ENCODE results near the gene FAM180A. TPM values are rescaled to one million over a fixed set of nuclear protein-coding genes. Genes with fewer than 3 reads are reported as not detected.
"Not testable (repeated sequence)": the region's sequence is repeated elsewhere in the genome, so short reads cannot be mapped to it uniquely, and the experiment has no call there.

The FAM180A gene
- polyA plus RNA-seq, 3 donors = not detected

DNA sequence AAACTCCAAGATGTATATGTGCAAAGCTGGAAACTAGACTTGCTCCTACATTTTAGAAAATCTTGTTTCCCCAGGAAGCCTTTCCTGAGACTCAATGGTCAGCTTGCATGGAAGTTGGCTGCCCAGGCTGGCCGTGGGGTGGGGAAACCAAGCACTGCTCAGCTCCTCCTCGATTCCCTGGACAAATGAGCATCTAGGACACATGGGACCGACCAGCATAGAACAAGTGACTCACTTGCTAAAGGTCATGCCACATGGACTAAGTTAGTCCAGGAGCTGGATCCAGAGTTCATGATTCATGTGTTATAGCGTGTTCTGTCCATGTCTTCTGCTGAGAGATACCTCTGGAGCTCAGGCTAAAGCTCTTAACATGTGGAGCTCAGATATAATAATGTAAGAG, 6.2 kb downstream of the FAM180A start:
- no peak for DNase-seq (ENCODE audit: low read depth in 3 of 3, low spot score in 2 of 3)

DNA sequence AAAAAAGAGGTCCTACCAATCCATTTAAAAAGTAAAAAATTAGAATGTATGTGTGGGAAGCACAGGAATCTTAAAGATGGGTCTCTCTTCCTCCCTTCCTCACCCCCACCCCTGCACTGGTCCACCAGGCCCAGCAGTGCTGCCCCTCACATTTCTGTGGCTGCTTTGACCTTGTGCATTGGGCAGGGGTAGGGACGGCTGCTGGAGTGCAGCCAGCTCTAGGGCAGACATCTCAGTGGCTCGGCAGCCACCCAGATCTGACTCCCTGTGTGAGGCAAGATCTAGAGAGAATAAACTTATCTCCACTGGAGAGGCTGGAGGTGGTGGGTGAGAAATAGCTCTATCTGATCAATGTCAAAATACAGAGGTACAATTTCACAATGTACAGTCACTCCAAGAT, 6.7 kb downstream of the FAM180A start:
- DNase-seq (ENCODE audit: low read depth in 3 of 3, low spot score in 2 of 3) = no peak

DNA sequence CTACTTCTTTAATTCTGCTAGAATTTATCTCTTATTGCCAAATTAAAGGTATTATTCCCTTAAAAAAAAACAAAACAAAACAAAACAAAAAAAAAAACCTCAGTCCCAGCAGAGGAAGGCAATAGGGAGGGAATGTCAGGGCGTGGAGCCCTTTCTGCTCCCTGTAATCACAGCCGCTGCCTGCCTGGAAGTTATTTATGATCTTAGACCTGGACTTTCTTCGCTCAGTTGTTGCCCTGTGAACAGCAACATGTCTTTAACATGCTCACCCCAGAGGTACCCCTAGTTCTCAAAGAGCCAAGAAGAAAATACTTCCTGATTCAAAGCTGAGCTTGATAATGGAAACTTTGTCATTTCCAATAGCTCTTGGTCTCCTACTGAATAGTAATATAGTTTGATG, 7.7 kb downstream of the FAM180A start:
- DNase-seq (ENCODE audit: low read depth in 3 of 3, low spot score in 2 of 3) = no peak

DNA sequence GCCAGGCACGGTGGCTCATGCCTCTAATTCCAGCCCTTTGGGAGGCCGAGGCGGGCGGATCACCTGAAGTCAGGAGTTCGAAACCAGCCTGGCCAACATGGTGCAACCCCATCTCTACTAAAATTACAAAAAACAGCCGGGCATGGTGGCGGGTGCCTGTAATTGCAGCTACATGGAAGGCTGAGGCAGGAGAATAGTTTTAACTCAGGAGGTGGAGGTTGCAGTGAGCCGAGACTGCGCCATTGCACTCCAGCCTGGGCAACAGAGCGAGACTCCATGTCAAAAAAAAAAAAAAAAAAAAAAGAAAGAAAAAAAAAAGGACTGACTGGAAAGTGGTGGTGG, 11.3 kb downstream of the FAM180A start:
- not testable (repeated sequence) for DNase-seq (ENCODE audit: low read depth in 3 of 3, low spot score in 2 of 3)

DNA sequence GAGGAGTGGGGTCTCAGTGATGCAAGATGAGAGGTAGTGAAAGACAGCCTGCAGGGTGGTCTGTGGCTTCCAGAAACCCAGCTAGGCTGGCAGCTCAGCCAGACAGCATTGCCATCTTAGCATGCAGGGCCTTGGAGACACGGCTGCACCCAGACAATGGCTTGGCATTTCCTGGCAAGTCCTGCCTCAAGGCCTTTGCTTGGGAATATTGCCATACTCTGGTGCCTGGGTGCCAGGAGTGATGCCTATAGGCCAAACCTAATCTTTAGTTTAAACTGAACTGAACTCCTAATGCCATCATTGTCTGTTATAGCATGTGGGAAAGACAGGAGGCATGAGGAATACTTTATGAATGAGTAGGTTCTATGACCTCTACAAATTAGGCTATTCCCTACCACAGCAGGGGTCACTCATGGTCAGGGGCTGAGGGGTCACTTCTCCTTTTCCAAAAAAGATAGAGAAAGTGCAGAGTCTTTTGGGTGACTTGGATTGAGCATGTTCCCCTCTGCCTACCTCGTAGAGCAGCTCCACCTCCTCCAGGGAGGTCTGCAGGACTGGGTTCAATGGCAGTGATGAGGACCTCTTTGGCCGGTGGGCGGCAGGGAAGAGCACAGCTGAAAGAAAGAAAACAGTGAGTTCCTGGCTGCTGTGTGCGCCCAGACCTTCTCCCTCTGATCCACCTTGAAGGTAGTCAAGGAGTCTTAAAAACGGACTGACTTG, 11.9 kb downstream of the FAM180A start:
- DNase-seq (ENCODE audit: low read depth in 3 of 3, low spot score in 2 of 3) = no peak

DNA sequence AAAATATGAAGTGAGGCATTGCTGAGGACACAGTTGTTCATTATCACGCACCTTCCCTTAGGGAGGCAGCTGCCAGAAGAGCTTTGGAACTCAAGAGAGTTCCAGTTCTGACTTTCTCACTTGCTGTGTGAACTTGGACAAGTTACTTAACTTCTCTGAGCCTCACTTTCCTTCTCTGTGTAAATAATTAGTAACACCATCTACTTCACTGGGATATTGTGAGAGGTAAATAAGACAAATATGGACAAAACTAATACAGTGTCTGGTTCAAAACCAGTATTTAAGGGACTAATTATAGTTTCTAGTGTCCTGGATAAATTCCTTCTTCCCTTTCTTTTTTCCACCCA, 14.3 kb downstream of the FAM180A start:
- no peak for DNase-seq (ENCODE audit: low read depth in 3 of 3, low spot score in 2 of 3)

DNA sequence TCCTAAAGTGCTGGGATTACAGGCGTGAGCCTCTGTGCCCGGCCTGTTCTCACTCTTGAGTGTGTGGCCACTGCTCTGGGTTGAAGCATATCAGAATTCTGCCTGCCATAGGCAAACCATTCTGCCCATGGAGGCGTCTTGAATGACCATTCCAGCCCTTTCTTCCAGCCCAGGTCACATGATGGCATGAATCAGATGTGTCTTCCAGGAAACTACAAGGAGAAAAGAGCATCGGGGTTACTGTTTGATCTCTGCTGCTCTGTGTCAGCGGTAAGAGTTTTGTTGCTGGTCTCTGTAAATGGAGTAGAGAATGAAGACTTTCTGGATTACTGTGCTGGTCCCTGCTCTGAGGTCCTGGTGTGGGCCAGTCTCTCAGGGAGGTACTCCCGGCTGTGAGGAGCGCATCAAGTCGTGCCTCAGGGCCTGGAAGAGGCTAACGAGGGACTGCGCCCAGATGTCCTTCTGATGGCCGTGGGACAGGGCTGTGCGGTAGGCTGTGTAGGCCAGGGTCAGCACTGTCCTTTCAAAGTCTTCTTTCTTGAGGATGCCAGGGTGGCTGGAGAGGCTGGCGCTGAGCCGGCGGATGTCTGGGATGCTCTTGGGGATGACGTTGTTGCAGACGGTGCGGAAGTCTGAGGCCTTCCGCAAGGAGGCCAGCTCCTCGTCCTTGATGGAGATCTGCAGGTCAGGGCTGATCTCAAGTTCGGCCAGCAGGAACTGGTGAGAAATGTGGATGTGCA, 14.8 kb downstream of the FAM180A start:
- DNase-seq (ENCODE audit: low read depth in 3 of 3, low spot score in 2 of 3) = no peak

DNA sequence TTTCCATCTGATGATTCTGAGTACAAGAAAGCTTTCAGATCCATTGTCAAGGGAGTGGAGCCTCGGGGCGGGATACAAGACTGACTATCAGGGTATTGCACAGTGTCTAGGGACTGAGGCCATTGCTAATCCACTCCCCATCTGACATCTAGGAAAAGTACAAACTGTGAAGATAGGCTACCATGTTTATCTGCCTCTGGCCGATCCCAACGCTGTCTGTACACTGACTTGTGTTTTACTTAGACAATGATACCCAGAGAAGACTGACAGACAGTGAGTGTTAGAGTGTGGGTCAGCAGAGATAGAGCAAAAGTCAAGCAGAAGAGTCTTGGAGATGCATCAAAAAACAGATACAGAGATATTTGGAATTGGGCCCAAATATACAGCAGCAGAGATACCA, 17.5 kb downstream of the FAM180A start:
- no peak for DNase-seq (ENCODE audit: low read depth in 3 of 3, low spot score in 2 of 3)

DNA sequence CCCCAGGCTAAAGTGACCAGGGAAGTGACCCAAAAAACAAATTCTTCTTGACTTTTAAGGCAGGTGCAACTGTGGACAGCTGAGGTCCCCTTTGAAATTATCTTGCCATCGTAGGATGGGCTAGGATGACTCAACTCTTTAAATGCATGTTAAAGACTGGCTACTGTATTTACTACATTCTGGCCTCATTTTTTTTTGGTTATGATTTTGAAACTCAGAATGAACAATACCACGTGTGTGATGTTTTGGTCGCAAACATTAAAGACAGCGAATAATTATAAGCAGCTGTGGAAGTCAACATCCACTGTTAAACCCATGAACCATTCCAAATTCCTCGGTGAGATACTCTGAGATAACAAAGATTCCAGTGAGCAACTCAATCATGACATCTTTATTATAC, 19.4 kb downstream of the FAM180A start:
- no peak for DNase-seq (ENCODE audit: low read depth in 3 of 3, low spot score in 2 of 3)

DNA sequence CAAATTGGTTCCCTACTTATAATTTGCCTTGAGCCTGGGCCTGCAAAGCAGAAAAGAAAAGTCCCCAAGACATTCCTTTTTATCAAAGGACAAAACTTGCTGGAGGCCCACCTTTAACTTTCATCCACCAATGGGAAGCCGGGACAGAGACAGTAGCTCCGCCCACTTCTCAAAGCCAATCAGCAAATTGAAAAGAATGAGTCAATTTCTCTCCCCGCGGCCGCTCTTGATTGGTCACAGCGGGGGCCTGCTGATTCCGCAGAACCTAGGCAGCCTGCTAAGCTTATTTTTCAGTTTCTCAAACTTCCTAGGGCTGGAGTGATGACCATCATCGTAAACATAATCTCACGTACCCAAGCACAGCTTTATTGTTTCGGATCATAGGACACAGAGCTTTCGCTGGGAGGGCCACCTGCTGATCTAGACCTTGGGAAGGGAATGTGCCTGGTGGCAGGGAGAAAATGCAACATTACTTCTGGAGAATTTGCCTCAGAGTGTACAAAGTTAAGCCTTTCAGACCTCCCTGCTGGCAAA, 20.4 kb downstream of the FAM180A start, which contains the start of gene SLC13A4:
TSS of gene SLC13A4 (minus strand) at position 51 of the 534 bp plus-strand sequence. CDS start 690 bp downstream, outside the sequence.
- DNase-seq (ENCODE audit: low read depth in 3 of 3, low spot score in 2 of 3) = no peak

DNA sequence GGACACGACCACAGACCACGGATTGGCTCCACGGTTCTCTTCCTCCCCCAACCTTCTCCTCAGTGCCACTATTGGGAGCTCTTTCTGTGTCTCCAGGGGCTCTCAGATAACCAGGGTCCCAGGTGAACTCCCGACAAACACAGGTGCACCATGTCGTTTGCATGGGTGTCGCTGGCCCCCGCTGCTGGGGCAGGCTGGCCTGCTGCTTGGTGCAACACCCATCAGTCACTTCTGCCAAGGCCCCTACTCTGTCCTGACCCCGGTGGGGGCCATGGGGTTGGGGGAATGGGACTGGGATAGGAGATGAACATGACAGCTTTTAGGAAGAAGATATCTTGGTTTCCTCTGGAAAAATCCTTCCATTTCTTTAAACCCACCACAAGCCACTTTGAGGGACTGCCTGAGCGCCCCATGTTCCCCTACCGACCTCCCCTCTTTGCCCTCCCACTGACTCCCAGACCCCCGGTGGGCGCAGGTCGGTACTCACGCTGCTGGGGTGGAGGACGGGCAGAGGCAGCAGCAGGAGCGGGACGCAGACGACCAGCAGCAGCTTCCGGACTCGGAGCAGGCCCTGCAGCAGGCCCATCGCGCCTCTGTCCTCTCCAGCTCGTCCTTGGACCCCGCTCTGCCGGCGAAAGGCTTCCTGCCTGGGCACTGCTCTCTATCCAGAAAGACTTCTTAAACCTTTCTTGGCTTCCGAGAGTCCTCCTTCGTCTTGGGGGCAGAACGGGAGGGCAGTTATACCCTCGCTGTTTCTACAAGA, 21.5 kb downstream of the FAM180A start:
- DNase-seq (ENCODE audit: low read depth in 3 of 3, low spot score in 2 of 3) = no peak

DNA sequence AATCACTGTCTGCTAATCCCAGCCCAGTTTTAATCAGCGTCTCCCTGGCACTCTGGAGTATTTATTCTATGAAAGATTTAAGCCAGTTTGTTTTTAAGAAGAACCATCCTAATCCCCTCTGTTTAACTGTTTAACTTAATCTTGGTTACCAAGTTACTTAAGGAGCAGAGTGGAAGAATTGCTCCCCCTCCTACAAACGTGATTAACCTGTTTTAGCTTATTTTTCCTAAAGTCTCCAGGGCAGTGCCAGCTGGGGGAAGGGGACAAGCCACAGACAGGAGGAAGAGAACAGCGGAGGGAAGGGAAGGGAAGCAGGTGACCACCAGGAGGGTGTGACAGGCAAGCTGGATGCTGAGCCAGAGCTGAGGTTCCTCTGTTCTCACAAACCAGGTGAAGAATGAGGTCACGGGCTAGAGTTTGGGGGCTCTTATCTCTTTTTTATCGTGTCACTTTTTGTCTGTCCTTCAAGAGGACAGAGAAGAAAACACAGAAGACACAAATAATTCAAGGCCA, 22.3 kb downstream of the FAM180A start:
- no peak for DNase-seq (ENCODE audit: low read depth in 3 of 3, low spot score in 2 of 3)

DNA sequence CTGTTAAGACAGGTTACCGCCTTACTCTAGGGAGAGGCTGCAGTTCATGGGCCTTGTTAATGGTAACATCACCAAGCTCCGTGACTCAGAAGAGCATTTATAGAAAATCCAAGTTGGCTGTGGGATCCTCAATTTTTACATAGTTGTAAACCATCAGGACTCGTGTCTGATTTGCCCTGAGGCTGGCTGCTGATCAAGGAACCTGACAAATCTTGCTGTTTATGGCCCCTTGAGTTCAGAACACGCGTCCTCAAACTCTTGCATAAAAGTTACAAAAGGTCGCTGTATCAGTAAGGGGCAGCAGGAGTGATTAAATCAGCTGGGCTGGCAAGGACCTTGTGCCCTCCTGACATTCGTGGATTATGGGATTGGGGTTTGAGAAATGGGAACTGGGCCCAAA, 25.2 kb downstream of the FAM180A start:
- DNase-seq (ENCODE audit: low read depth in 3 of 3, low spot score in 2 of 3) = no peak

DNA sequence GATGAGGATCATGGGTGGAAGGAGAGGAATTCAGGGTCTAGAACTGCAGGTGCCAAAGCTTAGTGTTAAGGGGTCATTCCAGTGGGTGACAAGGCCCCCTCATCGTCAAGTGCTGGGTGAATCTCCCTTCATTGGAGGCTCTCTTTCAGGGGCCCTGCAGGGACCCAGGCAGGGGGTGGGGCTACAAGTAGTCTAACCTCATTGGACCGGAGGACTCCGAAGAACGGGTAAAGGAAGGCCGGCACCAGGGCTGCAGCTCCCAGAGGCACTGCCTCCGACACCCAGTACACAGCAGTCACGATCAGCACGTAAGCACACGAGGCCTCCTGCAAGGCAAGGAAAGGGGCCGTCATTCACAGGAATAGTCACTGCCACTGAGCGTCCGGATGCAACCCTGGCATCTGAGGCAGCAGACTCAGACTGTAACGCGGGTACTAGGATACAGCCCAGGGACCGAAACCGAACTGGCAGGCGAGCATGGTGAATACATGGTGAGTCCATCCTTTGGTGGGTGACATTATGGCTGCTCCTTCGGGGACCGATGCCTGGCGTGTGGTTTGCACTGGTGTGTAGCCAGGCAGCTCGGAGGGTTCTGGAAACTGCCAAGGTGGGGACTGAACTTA, 27.3 kb downstream of the FAM180A start:
- DNase-seq (ENCODE audit: low read depth in 3 of 3, low spot score in 2 of 3) = no peak

DNA sequence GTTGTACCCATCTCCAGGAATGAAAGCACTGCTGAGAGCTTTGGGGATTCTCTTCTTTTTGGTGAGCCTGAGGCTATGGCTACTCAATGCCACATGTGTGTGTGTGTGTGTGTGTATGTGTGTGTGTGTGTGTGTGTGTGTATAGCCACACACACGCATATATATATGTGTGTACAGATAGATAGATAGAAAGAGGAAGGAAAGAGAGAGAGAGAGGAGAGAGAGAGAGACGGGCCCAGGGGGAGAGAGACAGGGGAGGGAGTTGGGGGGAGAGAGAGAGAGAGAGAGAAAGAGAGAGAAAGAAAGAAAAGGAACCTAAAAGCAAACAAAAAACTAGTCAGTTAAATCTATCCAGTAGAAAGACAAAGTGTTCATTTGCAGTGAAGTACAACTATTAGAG, 28.9 kb downstream of the FAM180A start:
- DNase-seq (ENCODE audit: low read depth in 3 of 3, low spot score in 2 of 3) = no peak

DNA sequence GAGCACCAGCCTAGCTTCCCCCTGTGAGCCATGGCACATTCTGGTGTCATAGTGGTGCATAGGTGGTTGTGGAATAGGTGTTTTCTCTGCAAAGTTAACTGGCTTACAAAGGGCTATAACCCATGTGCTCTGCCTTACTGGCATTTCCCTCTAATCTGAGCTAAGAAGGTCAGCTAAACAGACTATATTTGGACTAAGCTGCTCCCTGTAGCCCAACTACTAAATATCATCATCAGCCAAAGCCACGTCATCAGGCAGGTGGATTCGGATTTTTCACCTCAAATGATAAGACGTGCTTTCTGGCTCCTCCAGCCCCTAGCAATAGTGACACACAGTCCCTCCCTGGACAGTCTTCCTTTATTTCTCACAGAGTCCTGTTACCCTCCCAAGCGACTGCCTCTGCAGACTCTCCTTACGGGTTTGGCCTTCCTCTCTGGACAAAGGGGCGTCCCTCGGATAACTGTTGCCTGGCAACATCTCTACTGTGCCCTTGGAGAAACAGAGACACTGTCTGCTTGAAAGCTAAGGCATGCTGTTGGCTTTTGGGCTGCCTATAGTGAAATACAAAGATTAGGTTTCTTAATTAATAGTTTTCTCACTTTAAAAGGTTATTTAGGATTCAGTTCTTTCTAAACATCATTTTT, 29.7 kb downstream of the FAM180A start:
- no peak for DNase-seq (ENCODE audit: low read depth in 3 of 3, low spot score in 2 of 3)

DNA sequence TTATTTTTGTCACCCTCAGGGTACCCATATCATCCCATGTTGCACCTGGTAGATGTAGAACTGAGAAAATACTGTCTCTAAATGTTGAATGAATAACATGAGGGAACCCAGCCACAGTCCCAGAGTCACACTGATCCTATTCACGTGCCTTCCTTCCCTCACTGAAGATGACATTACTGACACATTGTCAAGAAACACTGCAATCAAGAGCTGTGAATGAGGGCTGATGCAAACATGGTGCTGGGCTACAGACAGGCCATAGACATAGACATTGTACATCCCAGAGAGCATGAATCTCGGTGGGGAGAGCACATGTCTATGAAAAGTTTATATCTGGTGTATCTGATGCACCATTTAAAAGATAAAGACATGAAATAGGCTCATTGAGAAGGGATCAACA, 30.4 kb downstream of the FAM180A start:
- DNase-seq (ENCODE audit: low read depth in 3 of 3, low spot score in 2 of 3) = no peak

DNA sequence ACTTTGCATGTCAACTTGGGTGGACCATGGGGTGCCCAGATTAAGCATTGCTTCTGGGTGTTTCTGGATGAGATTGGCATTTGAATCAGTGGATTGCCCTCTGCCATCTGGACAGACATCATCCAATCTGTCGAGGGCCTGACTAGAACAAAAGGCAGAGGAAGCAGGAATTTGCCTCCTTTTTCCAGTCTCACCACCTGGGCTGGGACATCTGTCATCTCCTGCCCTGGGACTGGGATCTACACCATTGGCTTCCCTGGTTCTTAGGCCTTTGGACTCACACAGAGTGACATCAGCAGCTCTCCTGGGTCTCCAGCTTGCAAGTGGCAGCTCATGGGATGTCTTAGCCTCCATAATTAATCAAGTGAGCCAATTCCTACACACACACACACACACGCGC, 30.9 kb downstream of the FAM180A start:
- DNase-seq (ENCODE audit: low read depth in 3 of 3, low spot score in 2 of 3) = no peak

DNA sequence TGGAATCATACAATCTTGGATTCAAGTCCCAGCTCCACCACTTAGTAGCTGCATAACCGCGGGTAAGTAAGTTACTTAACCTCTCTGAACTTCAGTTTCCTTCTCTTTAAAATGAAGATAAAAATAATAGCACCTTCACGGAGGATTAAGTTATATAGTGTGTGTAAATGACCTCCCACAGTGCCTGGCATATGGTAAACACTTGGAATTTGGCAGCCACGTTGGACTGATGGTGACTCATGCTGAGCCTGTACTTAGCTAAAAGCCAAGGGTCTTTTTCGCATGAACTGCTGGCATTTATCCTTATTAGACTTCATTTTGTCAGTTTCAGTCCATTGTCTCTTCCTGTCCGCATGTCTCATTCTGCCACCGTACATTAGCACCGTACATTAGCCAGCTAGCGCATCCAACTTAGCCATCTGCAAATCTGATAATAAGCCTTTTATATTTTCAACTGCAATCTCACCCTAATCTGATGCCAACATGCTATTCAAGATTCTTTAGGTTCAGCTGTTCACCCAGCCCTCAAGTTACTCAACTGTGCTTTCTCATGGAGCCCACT, 31.9 kb downstream of the FAM180A start:
- no peak for DNase-seq (ENCODE audit: low read depth in 3 of 3, low spot score in 2 of 3)

DNA sequence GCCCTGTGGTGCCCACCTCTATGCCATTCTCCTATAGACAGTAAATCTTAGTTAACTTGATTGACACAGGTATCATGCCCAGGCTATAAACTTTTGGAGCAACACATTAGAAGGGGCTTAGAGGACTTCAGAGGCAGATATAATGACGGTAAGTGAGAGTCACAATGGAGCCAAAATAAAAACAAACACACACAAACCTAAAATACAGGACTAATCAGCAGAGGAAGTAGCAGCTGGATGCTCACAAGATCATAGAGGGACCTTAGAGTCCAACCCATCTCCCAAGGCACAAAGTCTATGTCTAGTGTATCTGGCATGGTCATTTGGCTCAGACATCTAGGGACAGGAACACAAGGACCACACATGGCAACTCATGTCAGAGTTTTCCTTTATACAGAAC, 32.9 kb downstream of the FAM180A start:
- no peak for DNase-seq (ENCODE audit: low read depth in 3 of 3, low spot score in 2 of 3)

All from right renal cortex interstitium (tissue), 3 donors.